PC-3 (cell line): Measurements from ENCODE around the gene VAT1L. TPM values are rescaled to one million over a fixed set of nuclear protein-coding genes. Genes with fewer than 3 reads are reported as not detected.

Experiments
- ATAC-seq: fragments of 200-7000 bp; cut with Tn5 transposase; 2 replicates; pipeline ENCODE4 v1.9.1; 2020; ENCODE audit warnings: mild to moderate bottlenecking, moderate library complexity
- BruUV-seq: library from RNA; stranded (reverse); fragments of 400-500 nt; replicated peaks from 2 replicates; lab custom pipeline; 2021; lab: Mats Ljungman, UMichigan
- CTCF ChIA-PET: fragments of 300-600 bp; sonication (Branson Sonifier 250); formaldehyde crosslinking; loops from one replicate; lab custom pipeline; 2022; ENCODE audit warnings: antibody characterized with exemption; lab: Charles Lee
- POLR2A ChIA-PET: fragments of 300-600 bp; sonication (Branson Sonifier 250); formaldehyde crosslinking; loops from one replicate; lab custom pipeline; 2022; ENCODE audit warnings: antibody characterized with exemption; ENCODE audit not compliant: unreplicated experiment; lab: Charles Lee
- DNase-seq: peaks from one replicate; pipeline ENCODE4 v3.0.0-alpha.2; 2015
- H2AFZ ChIP-seq: fragments of 300-600 bp; sonication (generic); 2 replicates; pipeline ENCODE4 v1.6.0; 2016; ENCODE audit warnings: antibody characterized with exemption, low read length
- H3F3A ChIP-seq: fragments of 300-600 bp; sonication (generic); one replicate; pipeline ENCODE4 v1.6.0; 2017; ENCODE audit warnings: antibody characterized with exemption, low read length, control low read depth, mild to moderate bottlenecking; ENCODE audit not compliant: unreplicated experiment
- H3K27ac ChIP-seq: fragments of 300-600 bp; sonication (generic); 2 replicates; pipeline ENCODE4 v1.5.1; 2016; ENCODE audit warnings: mild to moderate bottlenecking, low read length
- H3K27me3 ChIP-seq: fragments of 300-600 bp; sonication (generic); 2 replicates; pipeline ENCODE4 v1.6.1; 2016; ENCODE audit warnings: low read length, mixed read lengths
- H3K36me3 ChIP-seq: fragments of 300-600 bp; sonication (generic); 2 replicates; pipeline ENCODE4 v1.6.1; 2016; ENCODE audit warnings: low read depth, mixed run types, low read length, mixed read lengths
- H3K4me1 ChIP-seq: fragments of 300-600 bp; sonication (generic); 2 replicates; pipeline ENCODE4 v1.5.1; 2016; ENCODE audit warnings: low read length; ENCODE audit not compliant: insufficient read depth
- H3K4me2 ChIP-seq: fragments of 300-600 bp; sonication (generic); 2 replicates; pipeline ENCODE4 v1.6.0; 2016; ENCODE audit warnings: low read length
- H3K4me3 ChIP-seq: fragments of 300-600 bp; sonication (generic); 2 replicates; pipeline ENCODE4 v1.5.1; 2016; ENCODE audit warnings: mild to moderate bottlenecking, low read length, mixed read lengths
- H3K79me2 ChIP-seq: fragments of 300-600 bp; sonication (generic); 2 replicates; pipeline ENCODE4 v1.6.1; 2017; ENCODE audit warnings: low read length, mixed read lengths
- H3K9ac ChIP-seq: fragments of 300-600 bp; sonication (generic); 2 replicates; pipeline ENCODE4 v1.6.0; 2016; ENCODE audit warnings: mild to moderate bottlenecking, low read length
- H3K9me2 ChIP-seq: fragments of 300-600 bp; sonication (generic); replicated peaks from 2 replicates; pipeline ENCODE4 v1.6.1; 2016; ENCODE audit warnings: mixed run types, low read length, mixed read lengths
- H3K9me3 ChIP-seq: fragments of 300-600 bp; sonication (generic); 2 replicates; pipeline ENCODE4 v1.6.1; 2016; ENCODE audit warnings: low read length, mixed read lengths
- H4K20me1 ChIP-seq: fragments of 300-600 bp; sonication (generic); 2 replicates; pipeline ENCODE4 v1.6.1; 2016; ENCODE audit warnings: low read length, mixed read lengths
- EZH2 ChIP-seq: fragments of 300-600 bp; sonication (generic); IDR thresholded peaks from one replicate; pipeline ENCODE4 v1.6.1; 2017; ENCODE audit warnings: antibody characterized with exemption, mild to moderate bottlenecking, low read length; ENCODE audit not compliant: unreplicated experiment
- EZH2phosphoT487 ChIP-seq: fragments of 300-600 bp; sonication (generic); IDR thresholded peaks from 2 replicates; pipeline ENCODE4 v1.6.1; 2018; ENCODE audit warnings: mild to moderate bottlenecking, antibody characterized with exemption, low read length, borderline replicate concordance
- intact Hi-C: fragments of 100-400 bp; cut with micrococcal nuclease; formaldehyde crosslinking; loops from 2 replicates; pipeline ENCODE4 v1.9.0; 2023
- total RNA-seq: library from RNA; depleted of rRNA; stranded (reverse); fragments of >200 nt; gene quantifications from 2 replicates; pipeline ENCODE4 v1.2.3, GENCODE V29; 2014
- TF ChIP-seq, protein P1 (sequence below): fragments of 300-600 bp; sonication (generic); conservative IDR thresholded peaks from 2 replicates; pipeline ENCODE4 v1.5.1; 2017; ENCODE audit warnings: antibody characterized with exemption, low read depth, mild to moderate bottlenecking, low read length

VAT1L gene
- total RNA-seq, 1 experiment from 2014 or later, result 0.47 TPM

DNA sequence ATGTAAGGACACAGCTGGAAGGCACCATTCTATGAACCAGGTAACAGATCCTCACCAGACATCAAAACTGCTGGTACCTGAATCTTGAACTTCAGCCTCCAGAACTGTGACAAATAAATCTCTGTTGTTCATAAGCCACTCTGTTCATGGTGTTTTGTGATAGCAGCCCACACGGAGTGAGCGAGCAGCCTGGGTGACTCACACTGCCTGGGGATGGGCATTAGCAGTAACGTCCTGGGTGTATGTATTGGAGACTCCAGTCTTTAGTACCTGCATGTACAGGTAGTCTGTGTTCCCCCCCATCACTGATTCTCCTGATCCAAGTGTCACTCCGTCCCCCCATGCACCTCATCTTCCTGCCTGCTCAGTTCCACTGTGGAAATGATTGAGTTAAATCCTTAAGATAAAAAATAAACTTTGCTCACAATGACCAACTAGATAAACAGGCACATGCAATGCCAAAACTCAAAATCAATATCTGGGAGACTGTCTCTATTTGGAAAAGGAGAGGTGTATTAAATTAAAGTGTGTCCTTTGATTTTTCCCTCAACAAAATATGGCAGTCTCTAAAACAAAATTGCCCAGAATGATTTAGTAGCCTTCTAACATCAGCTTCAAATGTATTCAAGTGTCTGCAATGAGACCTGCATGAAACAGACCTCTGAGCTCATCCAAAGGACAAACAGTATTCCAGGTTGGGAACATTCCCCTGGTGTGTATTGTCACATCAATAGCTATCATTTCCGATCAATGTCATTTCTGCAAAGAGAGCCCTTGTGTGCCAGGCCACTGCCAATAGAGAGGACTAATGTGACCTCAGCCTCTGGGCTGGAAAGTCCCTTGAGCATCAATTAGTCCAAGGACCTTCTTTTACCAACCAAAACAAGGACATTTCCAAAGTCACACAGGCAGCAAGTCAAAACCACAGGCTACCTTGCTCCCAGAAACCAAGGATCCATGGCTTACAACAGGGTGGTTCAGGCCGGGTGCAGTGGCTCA lies 12.2 kb upstream of the VAT1L start:
- POLR2A ChIA-PET, result no interaction called here
- Histone ChIP-seq H3K9ac (no peak overlapping the region), H3K27me3 (no peaks in the 10 kb centered on the region), H3K4me1 (no peaks in the 10 kb centered on the region), H3K4me2 (no peak overlapping the region), H3K79me2 (no peaks in the 10 kb centered on the region), H2AFZ (no peak overlapping the region), H3K36me3 (no peaks in the 10 kb centered on the region), H3F3A (no peaks in the 10 kb centered on the region), H3K9me3 (no peaks in the 10 kb centered on the region), H4K20me1 (no peaks in the 10 kb centered on the region), H3K4me3 (no peak overlapping the region), H3K27ac (no peak overlapping the region), H3K9me2 (no peaks in the 10 kb centered on the region)
- TF ChIP-seq EZH2phosphoT487, result no peak
- TF ChIP-seq, protein P1, sequence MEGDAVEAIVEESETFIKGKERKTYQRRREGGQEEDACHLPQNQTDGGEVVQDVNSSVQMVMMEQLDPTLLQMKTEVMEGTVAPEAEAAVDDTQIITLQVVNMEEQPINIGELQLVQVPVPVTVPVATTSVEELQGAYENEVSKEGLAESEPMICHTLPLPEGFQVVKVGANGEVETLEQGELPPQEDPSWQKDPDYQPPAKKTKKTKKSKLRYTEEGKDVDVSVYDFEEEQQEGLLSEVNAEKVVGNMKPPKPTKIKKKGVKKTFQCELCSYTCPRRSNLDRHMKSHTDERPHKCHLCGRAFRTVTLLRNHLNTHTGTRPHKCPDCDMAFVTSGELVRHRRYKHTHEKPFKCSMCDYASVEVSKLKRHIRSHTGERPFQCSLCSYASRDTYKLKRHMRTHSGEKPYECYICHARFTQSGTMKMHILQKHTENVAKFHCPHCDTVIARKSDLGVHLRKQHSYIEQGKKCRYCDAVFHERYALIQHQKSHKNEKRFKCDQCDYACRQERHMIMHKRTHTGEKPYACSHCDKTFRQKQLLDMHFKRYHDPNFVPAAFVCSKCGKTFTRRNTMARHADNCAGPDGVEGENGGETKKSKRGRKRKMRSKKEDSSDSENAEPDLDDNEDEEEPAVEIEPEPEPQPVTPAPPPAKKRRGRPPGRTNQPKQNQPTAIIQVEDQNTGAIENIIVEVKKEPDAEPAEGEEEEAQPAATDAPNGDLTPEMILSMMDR, result no peak
- TF ChIP-seq EZH2, result no peak
- no TSS peak for BruUV-seq
- ATAC-seq (no peak), DNase-seq (no peak)
- intact Hi-C loops, result no loop called here
- CTCF ChIA-PET, result no interaction called here

DNA sequence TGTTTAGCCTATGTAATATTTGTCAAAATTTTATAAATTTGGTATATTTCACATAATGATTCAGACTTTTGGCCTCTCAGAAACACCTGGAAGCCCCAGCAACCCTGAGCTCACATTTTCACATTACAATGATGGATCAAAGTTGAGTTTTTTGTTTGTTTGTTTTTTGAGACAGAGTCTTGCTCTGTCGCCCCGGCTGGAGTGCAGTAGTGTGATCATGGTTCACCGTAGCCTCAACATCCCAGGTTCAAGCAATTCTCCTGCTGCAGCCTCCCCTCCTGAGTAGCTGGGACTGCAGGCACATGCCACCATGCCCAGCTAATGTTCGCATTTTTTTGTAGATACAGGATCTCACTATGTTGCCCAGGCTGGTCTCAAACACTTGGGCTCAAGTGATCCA lies 10.6 kb upstream of the VAT1L start:
- Histone ChIP-seq H3K36me3 (no peaks in the 10 kb centered on the region), H3K4me3 (no peak overlapping the region), H4K20me1 (no peaks in the 10 kb centered on the region), H3F3A (no peaks in the 10 kb centered on the region), H3K27me3 (no peaks in the 10 kb centered on the region), H3K4me1 (no peaks in the 10 kb centered on the region), H3K9me3 (no peaks in the 10 kb centered on the region), H3K27ac (no peak overlapping the region), H3K9ac (no peak overlapping the region), H3K79me2 (no peaks in the 10 kb centered on the region), H3K4me2 (no peak overlapping the region), H3K9me2 (no peaks in the 10 kb centered on the region), H2AFZ (no peak overlapping the region)
- intact Hi-C loops, result no loop called here
- DNase-seq, result no peak
- ChIA-PET CTCF (no interaction called here), POLR2A (no interaction called here)
- TF ChIP-seq EZH2phosphoT487 (no peak), EZH2 (no peak)
- TF ChIP-seq, protein P1, result no peak
- no peak for ATAC-seq
- BruUV-seq, result no TSS peak

DNA sequence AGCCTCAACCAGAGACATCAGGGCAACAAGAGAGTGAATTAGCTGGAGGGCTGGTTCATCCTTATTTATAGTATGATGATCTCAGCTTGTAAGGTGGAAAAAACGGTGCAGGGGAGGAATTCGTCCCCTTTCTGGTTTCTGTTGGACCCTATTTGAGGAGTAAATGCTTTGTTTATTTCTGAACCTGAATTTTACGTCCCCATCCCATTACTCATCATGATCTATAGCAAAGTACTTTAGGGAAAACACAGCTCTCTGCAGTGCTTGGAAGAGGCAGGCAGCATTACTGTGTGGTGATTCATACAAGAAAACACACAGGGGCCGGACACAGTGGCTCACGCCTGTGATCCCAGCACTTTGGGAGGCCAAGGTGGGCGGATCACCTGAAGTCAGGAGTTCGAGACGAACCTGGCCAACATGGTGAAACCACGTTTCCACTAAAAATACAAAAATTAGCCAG lies 8.0 kb upstream of the VAT1L start:
- CTCF ChIA-PET, result no interaction called here
- intact Hi-C loops, result no loop called here

More for the DNA sequence above, 8.0 kb upstream of the VAT1L start:
- BruUV-seq, result no TSS peak
- Histone ChIP-seq H3K27ac (no peak overlapping the region), H3K9me2 (no peaks in the 10 kb centered on the region), H3F3A (no peaks in the 10 kb centered on the region), H2AFZ (no peak overlapping the region), H3K4me3 (no peak overlapping the region), H3K27me3 (no peaks in the 10 kb centered on the region), H3K36me3 (no peaks in the 10 kb centered on the region), H3K9ac (no peak overlapping the region), H3K9me3 (no peaks in the 10 kb centered on the region), H3K4me2 (no peak overlapping the region), H3K4me1 (no peaks in the 10 kb centered on the region), H3K79me2 (no peaks in the 10 kb centered on the region), H4K20me1 (no peaks in the 10 kb centered on the region)
- POLR2A ChIA-PET, result no interaction called here
- ATAC-seq (no peak), DNase-seq (peak; percentile 23)
- TF ChIP-seq EZH2phosphoT487 (no peak), EZH2 (no peak)
- TF ChIP-seq, protein P1, result no peak
